HUES48 (cell line): Measurements from ENCODE around the gene EXOC1L.

ENCODE experiments used
- H3K27ac ChIP-seq: one replicate; pipeline ENCODE4 v1.7.0; 2013; ENCODE audit warnings: low read depth, low read length, inconsistent platforms
- H3K27me3 ChIP-seq: 2 replicates; pipeline ENCODE4 v1.6.1; 2013; ENCODE audit warnings: mild to moderate bottlenecking, low read length; ENCODE audit not compliant: control insufficient read depth, insufficient read depth
- H3K36me3 ChIP-seq: 2 replicates; pipeline ENCODE4 v1.6.1; 2013; ENCODE audit warnings: low read length; ENCODE audit not compliant: control insufficient read depth, insufficient read depth
- H3K4me1 ChIP-seq: 2 replicates; pipeline ENCODE4 v1.6.1; 2013; ENCODE audit warnings: mild to moderate bottlenecking, low read length; ENCODE audit not compliant: control insufficient read depth, insufficient read depth
- H3K4me3 ChIP-seq: 2 replicates; pipeline ENCODE4 v1.5.1; 2013; ENCODE audit warnings: mild to moderate bottlenecking, low read depth, low read length
- H3K9ac ChIP-seq: 2 replicates; pipeline ENCODE4 v1.6.1; 2013; ENCODE audit warnings: mild to moderate bottlenecking, low read depth, low read length, moderate library complexity
- H3K9me3 ChIP-seq: 2 replicates; pipeline ENCODE4 v1.6.1; 2013; ENCODE audit warnings: low read length; ENCODE audit not compliant: control insufficient read depth, insufficient read depth

EXOC1L gene

DNA sequence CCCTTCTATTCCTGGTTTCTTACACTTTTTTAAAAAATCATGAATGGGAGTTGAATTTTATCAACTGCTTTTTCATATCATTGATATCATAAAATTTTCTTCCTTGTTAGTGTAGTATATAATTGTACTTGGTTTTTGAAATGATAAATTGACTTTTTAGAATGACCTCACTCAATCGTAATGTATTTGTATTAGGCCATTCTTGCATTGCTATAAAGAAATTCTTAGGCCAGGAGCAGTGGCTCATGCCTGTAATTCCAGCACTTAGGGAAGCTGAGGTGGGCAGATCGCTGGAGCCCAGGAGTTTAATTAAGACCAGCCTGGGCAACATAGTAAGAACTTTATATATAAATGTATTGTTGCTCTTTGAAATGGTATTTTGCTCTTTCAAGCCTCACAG is 40.1 kb downstream of the EXOC1L start:
- H3K36me3 ChIP-seq: peaks cover 19% of the 10 kb centered on the region
- no peaks in the 10 kb centered on the region for H3K9me3 ChIP-seq
- no peak overlapping the region for H3K9ac ChIP-seq
- H3K4me3 ChIP-seq: no peak overlapping the region
- no peak overlapping the region for H3K27ac ChIP-seq
- peaks cover 6% of the 10 kb centered on the region; the same call in 1 of the 2 replicates for H3K4me1 ChIP-seq
- no peaks in the 10 kb centered on the region for H3K27me3 ChIP-seq

- Histone ChIP-seq H3K36me3 (peaks cover 39% of the 10 kb centered on the region), H3K27me3 (no peaks in the 10 kb centered on the region), H3K4me1 (no peaks in the 10 kb centered on the region), H3K9ac (no peak overlapping the region), H3K4me3 (no peak overlapping the region), H3K9me3 (no peaks in the 10 kb centered on the region; the same call in 1 of the 2 replicates), H3K27ac (no peak overlapping the region)
Measured at GRCh38 chr4:55864577-55865223, 45.1 kb downstream of the EXOC1L start.

DNA sequence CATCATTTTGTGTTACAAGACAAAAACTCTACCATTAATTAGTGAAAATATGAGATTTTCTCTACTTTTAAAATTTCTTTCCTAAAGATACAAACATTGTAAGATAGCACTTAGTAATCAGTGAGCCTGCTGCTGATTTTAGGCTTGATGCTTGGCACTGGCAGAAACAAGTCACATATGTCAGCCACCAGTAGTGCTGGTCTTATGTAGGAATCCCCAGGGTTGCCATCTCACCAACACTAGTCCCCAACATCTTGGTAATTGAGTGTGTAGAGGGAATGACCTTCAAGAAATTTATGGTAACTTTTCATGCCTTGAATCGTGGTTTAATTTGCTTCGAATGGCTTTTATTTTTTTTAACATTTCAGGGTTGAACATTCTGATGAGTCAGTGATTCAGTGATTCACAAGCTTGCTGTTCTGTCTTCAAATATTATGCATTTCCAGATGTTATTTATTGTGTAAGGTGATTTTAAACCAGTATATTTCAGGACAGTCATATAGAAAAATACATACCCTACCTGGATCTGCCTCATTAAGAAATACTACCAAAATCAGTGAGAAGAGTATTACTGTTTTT is 45.7 kb downstream of the EXOC1L start:
- no peak overlapping the region for H3K4me3 ChIP-seq
- no peak overlapping the region for H3K27ac ChIP-seq
- H3K4me1 ChIP-seq: no peaks in the 10 kb centered on the region
- no peaks in the 10 kb centered on the region for H3K27me3 ChIP-seq
- H3K9me3 ChIP-seq: no peaks in the 10 kb centered on the region; the same call in 1 of the 2 replicates
- no peak overlapping the region for H3K9ac ChIP-seq
- peaks cover 41% of the 10 kb centered on the region for H3K36me3 ChIP-seq

GRCh38 chr4:55866290-55866907 is 46.8 kb downstream of the EXOC1L start:
- H3K4me3 ChIP-seq: no peak overlapping the region

DNA sequence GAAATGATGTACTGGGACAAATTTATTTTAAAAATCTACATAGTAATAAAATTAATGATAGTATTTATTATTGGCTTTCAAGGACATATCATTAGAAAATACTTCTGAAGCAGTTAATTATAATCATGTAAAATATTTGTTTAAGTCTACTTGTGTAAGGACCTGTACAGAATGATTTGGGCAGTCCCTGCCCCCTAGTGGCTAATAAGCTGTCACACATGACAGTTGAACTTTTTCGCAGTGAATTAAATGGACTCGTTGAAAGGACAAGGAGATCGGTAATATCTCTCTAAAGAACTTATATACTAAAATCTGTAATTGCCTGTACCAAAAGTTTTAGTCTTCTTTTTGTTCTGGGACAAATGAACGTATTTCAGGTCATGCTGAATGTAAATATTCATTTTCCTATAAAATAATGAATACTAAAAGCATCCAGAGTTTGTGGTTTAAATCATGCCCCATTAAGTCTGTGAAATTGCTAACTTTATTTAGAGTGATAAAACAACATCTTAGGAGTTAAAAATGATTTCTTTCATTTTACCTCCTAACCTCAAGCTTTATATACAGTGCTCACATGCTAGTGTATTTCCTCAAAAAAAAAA is 47.5 kb downstream of the EXOC1L start:
- no peak overlapping the region for H3K4me3 ChIP-seq
- no peaks in the 10 kb centered on the region for H3K4me1 ChIP-seq
- peaks cover 56% of the 10 kb centered on the region for H3K36me3 ChIP-seq
- no peaks in the 10 kb centered on the region for H3K27me3 ChIP-seq
- no peaks in the 10 kb centered on the region; the same call in 1 of the 2 replicates for H3K9me3 ChIP-seq
- no peak overlapping the region for H3K27ac ChIP-seq
- H3K9ac ChIP-seq: no peak overlapping the region

More at GRCh38 chr4:55866290-55866907, 46.8 kb downstream of the EXOC1L start:
- H3K9ac ChIP-seq: no peak overlapping the region
- H3K27ac ChIP-seq: no peak overlapping the region
- H3K4me1 ChIP-seq: no peaks in the 10 kb centered on the region
- no peaks in the 10 kb centered on the region for H3K27me3 ChIP-seq
- peaks cover 49% of the 10 kb centered on the region for H3K36me3 ChIP-seq
- H3K9me3 ChIP-seq: no peaks in the 10 kb centered on the region; the same call in 1 of the 2 replicates

DNA sequence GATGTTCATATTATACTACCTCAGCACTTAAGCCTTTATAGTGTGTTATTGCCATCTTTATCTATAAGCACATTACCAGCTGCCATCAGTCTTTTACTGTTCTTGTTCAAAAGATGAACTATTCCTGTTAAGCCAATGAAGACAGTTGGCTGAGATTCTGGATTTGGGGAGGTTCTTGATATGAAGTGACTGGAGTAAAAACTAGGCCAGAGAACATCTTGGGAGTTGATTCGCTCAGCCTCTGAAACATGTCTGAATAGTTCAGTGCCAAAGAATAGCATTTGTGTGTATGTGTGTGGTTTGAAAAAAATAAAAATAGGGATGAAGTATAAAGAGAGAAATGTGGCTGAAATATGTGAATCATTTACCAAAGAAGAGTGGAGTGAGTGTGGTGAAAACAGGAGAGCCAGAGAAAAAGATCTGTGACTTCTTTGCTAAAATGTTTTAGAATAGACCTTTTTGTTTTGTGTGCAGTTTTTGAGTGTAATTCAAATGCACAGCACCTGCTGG is 49.0 kb downstream of the EXOC1L start:
- H3K4me1 ChIP-seq: no peaks in the 10 kb centered on the region
- H3K27ac ChIP-seq: no peak overlapping the region
- H3K36me3 ChIP-seq: peaks cover 59% of the 10 kb centered on the region
- no peak overlapping the region for H3K9ac ChIP-seq
- H3K4me3 ChIP-seq: no peak overlapping the region
- H3K9me3 ChIP-seq: no peaks in the 10 kb centered on the region; the same call in 1 of the 2 replicates
- no peaks in the 10 kb centered on the region for H3K27me3 ChIP-seq

GRCh38 chr4:55871299-55871800 is 51.8 kb downstream of the EXOC1L start:
- H3K4me3 ChIP-seq: no peak overlapping the region
- no peaks in the 10 kb centered on the region; the same call in 1 of the 2 replicates for H3K9me3 ChIP-seq
- H3K27me3 ChIP-seq: no peaks in the 10 kb centered on the region
- H3K4me1 ChIP-seq: no peaks in the 10 kb centered on the region
- H3K27ac ChIP-seq: no peak overlapping the region
- H3K9ac ChIP-seq: no peak overlapping the region
- peaks cover 56% of the 10 kb centered on the region for H3K36me3 ChIP-seq

- no peaks in the 10 kb centered on the region for H3K4me1 ChIP-seq
- H3K4me3 ChIP-seq: no peak overlapping the region
- no peaks in the 10 kb centered on the region for H3K9me3 ChIP-seq
- no peak overlapping the region for H3K9ac ChIP-seq
- no peaks in the 10 kb centered on the region for H3K27me3 ChIP-seq
- no peak overlapping the region for H3K27ac ChIP-seq
- H3K36me3 ChIP-seq: peaks cover 55% of the 10 kb centered on the region
Measured at GRCh38 chr4:55874831-55875230, 55.2 kb downstream of the EXOC1L start.

GRCh38 chr4:55876387-55876786 is 56.8 kb downstream of the EXOC1L start:
- Histone ChIP-seq H3K27me3 (no peaks in the 10 kb centered on the region), H3K9ac (no peak overlapping the region), H3K4me3 (no peak overlapping the region), H3K36me3 (peaks cover 46% of the 10 kb centered on the region), H3K4me1 (no peaks in the 10 kb centered on the region), H3K27ac (no peak overlapping the region), H3K9me3 (no peaks in the 10 kb centered on the region)

GRCh38 chr4:55879224-55879623 is 59.6 kb downstream of the EXOC1L start:
- no peaks in the 10 kb centered on the region for H3K27me3 ChIP-seq
- H3K9me3 ChIP-seq: no peaks in the 10 kb centered on the region
- peaks cover 1% of the 10 kb centered on the region; the same call in 1 of the 2 replicates for H3K4me1 ChIP-seq
- no peak overlapping the region for H3K27ac ChIP-seq
- no peak overlapping the region for H3K4me3 ChIP-seq
- peaks cover 42% of the 10 kb centered on the region for H3K36me3 ChIP-seq
- H3K9ac ChIP-seq: no peak overlapping the region
